GM23248 (cell line): ENCODE results near the gene TP53RK. TPM values are rescaled to one million over a fixed set of nuclear protein-coding genes. Genes with fewer than 3 reads are reported as not detected.

Experiments
- DNase-seq: peaks from one replicate; pipeline ENCODE4 v3.0.0-alpha.2; 2015
- H2AFZ ChIP-seq: fragments of 200-600 bp; sonication (generic); 2 replicates; pipeline ENCODE4 v1.6.1; 2016; ENCODE audit warnings: antibody characterized with exemption
- H3F3A ChIP-seq: fragments of 200-600 bp; sonication (generic); 2 replicates; pipeline ENCODE4 v1.6.1; 2016; ENCODE audit warnings: mild to moderate bottlenecking, antibody characterized with exemption, mixed run types; ENCODE audit not compliant: insufficient read depth
- H3K27ac ChIP-seq: fragments of 200-600 bp; sonication (generic); 2 replicates; pipeline ENCODE4 v1.5.1; 2016; ENCODE audit warnings: mild to moderate bottlenecking
- H3K27me3 ChIP-seq: fragments of 200-600 bp; sonication (generic); replicated peaks from 2 replicates; pipeline ENCODE4 v1.6.1; 2016; ENCODE audit warnings: mild to moderate bottlenecking; ENCODE audit not compliant: insufficient read depth
- H3K36me3 ChIP-seq: fragments of 200-600 bp; sonication (generic); 2 replicates; pipeline ENCODE4 v1.6.1; 2016; ENCODE audit warnings: low read depth, mild to moderate bottlenecking
- H3K4me1 ChIP-seq: fragments of 200-600 bp; sonication (generic); 2 replicates; pipeline ENCODE4 v1.6.1; 2016; ENCODE audit warnings: mild to moderate bottlenecking; ENCODE audit not compliant: insufficient read depth
- H3K4me2 ChIP-seq: fragments of 200-600 bp; sonication (generic); one replicate; pipeline ENCODE4 v1.6.1; 2016; ENCODE audit warnings: mild to moderate bottlenecking; ENCODE audit not compliant: unreplicated experiment
- H3K4me3 ChIP-seq: fragments of 200-600 bp; sonication (generic); 2 replicates; pipeline ENCODE4 v1.5.1; 2016; ENCODE audit warnings: mild to moderate bottlenecking
- H3K79me2 ChIP-seq: fragments of 200-600 bp; sonication (generic); 2 replicates; pipeline ENCODE4 v1.6.1; 2016; ENCODE audit warnings: mild to moderate bottlenecking; ENCODE audit not compliant: insufficient read depth
- H3K9ac ChIP-seq: fragments of 200-600 bp; sonication (generic); 2 replicates; pipeline ENCODE4 v1.6.1; 2016; ENCODE audit warnings: mild to moderate bottlenecking
- H3K9me2 ChIP-seq: fragments of 200-600 bp; sonication (generic); 2 replicates; pipeline ENCODE4 v1.6.1; 2016; ENCODE audit warnings: mixed run types, mild to moderate bottlenecking, moderate library complexity; ENCODE audit not compliant: insufficient read depth
- H3K9me3 ChIP-seq: fragments of 200-600 bp; sonication (generic); one replicate; pipeline ENCODE4 v1.6.1; 2017; ENCODE audit warnings: low read depth
- H4K20me1 ChIP-seq: fragments of 200-600 bp; sonication (generic); 2 replicates; pipeline ENCODE4 v1.6.0; 2016; ENCODE audit not compliant: insufficient read depth
- EZH2 ChIP-seq: fragments of 200-600 bp; sonication (generic); IDR thresholded peaks from 2 replicates; pipeline ENCODE4 v1.6.1; 2018; ENCODE audit warnings: antibody characterized with exemption, mild to moderate bottlenecking; ENCODE audit not compliant: insufficient read depth, poor library complexity, severe bottlenecking
- EZH2phosphoT487 ChIP-seq: fragments of 200-600 bp; sonication (generic); IDR thresholded peaks from 2 replicates; pipeline ENCODE4 v1.6.1; 2018; ENCODE audit warnings: antibody characterized with exemption, moderate library complexity, mild to moderate bottlenecking, low read depth; ENCODE audit not compliant: insufficient read depth
- WGBS, 2 experiments: methylation state at CpG; one replicate each; pipeline ENCODE4 v1.1.6; 2015 to 2017; ENCODE audit warnings: low lambda C conversion rate in 2 of 2, low coverage in 1 of 2; ENCODE audit errors: missing lambda C conversion rate in 2 of 2; 5-methylcytosine and 5-hydroxymethylcytosine counted together
- in situ Hi-C: fragments of 300-500 bp; cut with MboI; formaldehyde crosslinking; loops from 2 replicates; pipeline ENCODE4 v1.15.0; 2020
- polyA plus RNA-seq: library from polyadenylated mRNA; unstranded; fragments of >200 nt; fragmentation: Nextera tagmentation; extraction: Ambion mirVana; gene quantifications from 2 replicates; pipeline ENCODE4 v1.2.1, GENCODE V29; 2016
- total RNA-seq: library from RNA; depleted of rRNA; stranded (reverse); fragments of >200 nt; shearing (Covaris generic); gene quantifications from 2 replicates; pipeline ENCODE4 v1.2.3, GENCODE V29; 2014; rRNA removed

The TP53RK gene
- total and polyA plus RNA-seq, 2 experiments from 2014 or later, result 23.6 to 24.1 TPM

GRCh38 chr20:46637427-46638133, 51.7 kb downstream of the TP53RK start:
- H3K4me1 ChIP-seq, result no peaks in the 10 kb centered on the region
- in situ Hi-C loops, result no loop called here
- no peak overlapping the region for H3K27ac ChIP-seq
- no peaks in the 10 kb centered on the region for H3K36me3 ChIP-seq
- no peaks in the 10 kb centered on the region for H4K20me1 ChIP-seq
- H3F3A ChIP-seq, result no peaks in the 10 kb centered on the region
- no peaks in the 10 kb centered on the region for H3K9me3 ChIP-seq
- H3K9ac ChIP-seq, result no peak overlapping the region
- H3K9me2 ChIP-seq, result no peaks in the 10 kb centered on the region
- TF ChIP-seq EZH2phosphoT487 (no peak), EZH2 (no peak)
- H2AFZ ChIP-seq, result no peak overlapping the region
- WGBS, 2 experiments, result 77 to 87% methylated on average over 4 of the region's 4 CpGs
- H3K4me2 ChIP-seq, result no peak overlapping the region
- H3K4me3 ChIP-seq, result no peak overlapping the region
- DNase-seq, result no peak
- no peaks in the 10 kb centered on the region for H3K79me2 ChIP-seq
- no peaks in the 10 kb centered on the region for H3K27me3 ChIP-seq

- Histone ChIP-seq H2AFZ (no peak overlapping the region), H3K9ac (no peak overlapping the region), H3K27me3 (no peaks in the 10 kb centered on the region), H3K27ac (no peak overlapping the region), H4K20me1 (no peaks in the 10 kb centered on the region), H3K9me3 (no peaks in the 10 kb centered on the region), H3K36me3 (no peaks in the 10 kb centered on the region), H3K4me3 (no peak overlapping the region), H3F3A (no peaks in the 10 kb centered on the region), H3K9me2 (no peaks in the 10 kb centered on the region), H3K79me2 (no peaks in the 10 kb centered on the region), H3K4me2 (no peak overlapping the region), H3K4me1 (no peaks in the 10 kb centered on the region)
- in situ Hi-C loops, result no loop called here
- TF ChIP-seq EZH2 (no peak), EZH2phosphoT487 (no peak)
- 85 to 87% methylated on average over 11 of the region's 11 CpGs for WGBS, 2 experiments
- DNase-seq, result no peak
These were observed 52.2 kb downstream of the TP53RK start for GRCh38 chr20:46637020-46637419.

GRCh38 chr20:46636514-46636913, 52.7 kb downstream of the TP53RK start:
- no peaks in the 10 kb centered on the region for H3F3A ChIP-seq
- no peaks in the 10 kb centered on the region for H3K27me3 ChIP-seq
- no peak overlapping the region for H3K4me3 ChIP-seq
- H3K4me1 ChIP-seq, result no peaks in the 10 kb centered on the region
- WGBS, 2 experiments, result 77 to 84% methylated on average over 4 of the region's 4 CpGs
- H3K27ac ChIP-seq, result no peak overlapping the region
- no peak for DNase-seq
- no peaks in the 10 kb centered on the region for H3K9me3 ChIP-seq
- in situ Hi-C loops, result no loop called here
- no peak overlapping the region for H2AFZ ChIP-seq
- no peaks in the 10 kb centered on the region for H4K20me1 ChIP-seq
- H3K79me2 ChIP-seq, result no peaks in the 10 kb centered on the region
- no peak overlapping the region for H3K9ac ChIP-seq
- H3K36me3 ChIP-seq, result no peaks in the 10 kb centered on the region
- TF ChIP-seq EZH2, result no peak
- TF ChIP-seq EZH2phosphoT487, result no peak
- H3K4me2 ChIP-seq, result no peak overlapping the region
- H3K9me2 ChIP-seq, result no peaks in the 10 kb centered on the region

GRCh38 chr20:46635514-46636136, 53.6 kb downstream of the TP53RK start:
- Histone ChIP-seq H3K4me3 (no peak overlapping the region), H3K9me2 (no peaks in the 10 kb centered on the region), H3K79me2 (no peaks in the 10 kb centered on the region), H3K27ac (no peak overlapping the region), H4K20me1 (no peaks in the 10 kb centered on the region), H3K4me1 (no peaks in the 10 kb centered on the region), H3K36me3 (no peaks in the 10 kb centered on the region), H3K4me2 (no peak overlapping the region), H2AFZ (no peak overlapping the region), H3K27me3 (no peaks in the 10 kb centered on the region), H3F3A (no peaks in the 10 kb centered on the region), H3K9ac (no peak overlapping the region), H3K9me3 (no peaks in the 10 kb centered on the region)
- in situ Hi-C loops, result no loop called here
- TF ChIP-seq EZH2 (no peak), EZH2phosphoT487 (no peak)
- DNase-seq, result no peak
- WGBS, 2 experiments, result 60 to 61% methylated on average over 5 of the region's 5 CpGs

- H4K20me1 ChIP-seq, result no peaks in the 10 kb centered on the region
- no peaks in the 10 kb centered on the region for H3K9me2 ChIP-seq
- H3K27me3 ChIP-seq, result no peaks in the 10 kb centered on the region
- in situ Hi-C loops, result no loop called here
- H3K9ac ChIP-seq, result no peak overlapping the region
- no peak overlapping the region for H3K4me3 ChIP-seq
- DNase-seq, result no peak
- no peaks in the 10 kb centered on the region for H3K36me3 ChIP-seq
- H3K9me3 ChIP-seq, result no peaks in the 10 kb centered on the region
- no peak for TF ChIP-seq EZH2phosphoT487
- no peak for TF ChIP-seq EZH2
- no peak overlapping the region for H3K4me2 ChIP-seq
- H3K79me2 ChIP-seq, result no peaks in the 10 kb centered on the region
- H3K27ac ChIP-seq, result no peak overlapping the region
- H3F3A ChIP-seq, result no peaks in the 10 kb centered on the region
- no peaks in the 10 kb centered on the region for H3K4me1 ChIP-seq
- WGBS, 2 experiments, result 75 to 81% methylated on average over 6 of the region's 6 CpGs
- no peak overlapping the region for H2AFZ ChIP-seq
These were observed 54.7 kb downstream of the TP53RK start for GRCh38 chr20:46634528-46634927.

Other genes with a start within 250 kb of the TP53RK start
- 1.4 TPM in 2 replicates for gene ZNF334, start 175.9 kb downstream of the TP53RK start, total RNA-seq
- 1.1 and 1.2 TPM in 2 replicates for gene ZNF334, start 175.9 kb downstream of the TP53RK start, polyA plus RNA-seq
- not detected in 2 replicates for gene OCSTAMP, start 138.8 kb downstream of the TP53RK start, total RNA-seq
- gene OCSTAMP, start 138.8 kb downstream of the TP53RK start, polyA plus RNA-seq, result not detected in 2 replicates
- 0.89 and 2.4 TPM in 2 replicates for gene SLC13A3, start 38.0 kb downstream of the TP53RK start, total RNA-seq
- gene SLC13A3, start 38.0 kb downstream of the TP53RK start, polyA plus RNA-seq, result 2.3 and 4.6 TPM in 2 replicates
- 48.0 and 50.2 TPM in 2 replicates for gene SLC2A10, start 20.2 kb upstream of the TP53RK start, total RNA-seq
- gene SLC2A10, start 20.2 kb upstream of the TP53RK start, polyA plus RNA-seq, result 26.2 and 29.7 TPM in 2 replicates
- gene EYA2, start 205.4 kb upstream of the TP53RK start, total RNA-seq, result 0.38 TPM in 1 of 2 replicates, not detected in the other
- 0.14 and 0.18 TPM in 2 replicates for gene EYA2, start 205.4 kb upstream of the TP53RK start, polyA plus RNA-seq